ENCODE results near the gene PPCS.

DNA sequence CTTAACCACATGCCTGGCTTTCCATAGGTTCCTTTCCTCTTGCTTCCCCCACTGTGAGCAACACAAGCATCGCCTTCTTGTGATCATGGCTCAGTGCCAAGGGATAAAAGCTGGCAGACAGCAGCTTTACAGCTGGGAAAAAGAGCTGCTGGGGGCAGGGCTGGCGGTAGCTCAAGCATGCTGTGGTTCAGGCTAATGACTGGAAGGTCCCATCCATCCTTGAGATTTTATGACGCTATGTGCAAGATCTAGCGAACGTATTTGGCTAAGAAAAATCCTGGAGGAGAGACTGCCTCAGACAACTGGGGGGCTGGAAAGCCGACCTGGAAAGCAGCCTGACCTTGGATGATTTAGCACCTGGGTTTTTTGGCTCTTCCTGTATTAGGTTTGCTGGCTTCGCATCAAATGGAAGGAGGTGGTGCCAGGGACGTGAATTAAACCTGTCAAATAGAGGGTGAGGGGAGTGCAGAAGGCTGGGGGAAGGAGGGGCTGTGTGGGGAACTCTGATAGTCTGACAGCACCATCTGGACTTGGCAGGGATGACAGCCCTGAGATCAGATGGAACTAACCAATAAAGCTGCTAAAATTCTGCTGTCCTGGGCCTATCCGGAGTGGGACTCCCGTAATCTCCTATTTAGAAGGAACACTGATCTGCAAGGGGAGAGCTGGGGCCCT, 35.3 kb upstream of the PPCS start:
- TF ChIP-seq EZH2 (IDR thresholded peaks at IDR 0.05) (no peak), POLR2AphosphoS5 (IDR thresholded peaks at IDR 0.05; ENCODE audit: borderline replicate concordance, low read depth, low read length) (no peak)

All from SK-N-MC (cell line).